Esophagus squamous epithelium (tissue), 5 donors: ENCODE results near the gene SKA2. TPM values are rescaled to one million over a fixed set of nuclear protein-coding genes. Genes with fewer than 3 reads are reported as not detected.

ENCODE experiments used
- DNase-seq: peaks from one replicate; lab custom pipeline; 2025; lab: John Stamatoyannopoulos, UW
- H3K27ac ChIP-seq, 4 donors: fragments of 200-600 bp; sonication (generic); one replicate each; pipeline ENCODE4 v1.5.1; 2016 to 2019; ENCODE audit warnings: mild to moderate bottlenecking in 1 of 4
- H3K27me3 ChIP-seq, 4 donors: fragments of 200-600 bp; sonication (generic); 1 replicate in 3 of 4; 2 replicates in 1 of 4; pipeline versions ENCODE4 v1.5.1 to v1.6.0; 2017 to 2021; ENCODE audit warnings: antibody characterized with exemption in 1 of 4
- H3K36me3 ChIP-seq, 3 donors: fragments of 200-600 bp; sonication (generic); one replicate each; pipeline ENCODE4 v1.5.1; 2016 to 2019
- H3K4me1 ChIP-seq, 3 donors: fragments of 200-600 bp; sonication (generic); one replicate each; pipeline ENCODE4 v1.5.1; 2017 to 2019
- H3K4me3 ChIP-seq, 4 donors: fragments of 200-600 bp; sonication (generic); 1 replicate in 3 of 4; 2 replicates in 1 of 4; pipeline ENCODE4 v1.5.1; 2016 to 2019; ENCODE audit warnings: mild to moderate bottlenecking in 2 of 4, moderate library complexity in 1 of 4
- H3K9me3 ChIP-seq, 3 donors: fragments of 200-600 bp; sonication (generic); one replicate each; pipeline ENCODE4 v1.5.1; 2016 to 2019
- CTCF ChIP-seq, 6 experiments: fragments of 450-650 bp in 4 of 6; fragments of 200-600 bp in 2 of 6; sonication (generic) in 2 of 6; IDR thresholded peaks; one replicate each; pipeline ENCODE4 v1.5.1; 2016 to 2019; ENCODE audit warnings: antibody characterized with exemption in 6 of 6, mild to moderate bottlenecking in 4 of 6, moderate library complexity in 4 of 6
- POLR2A ChIP-seq, 4 donors: fragments of 450-650 bp; IDR thresholded peaks; one replicate each; pipeline ENCODE4 v1.6.1; 2017; ENCODE audit warnings: antibody characterized with exemption in 4 of 4, mild to moderate bottlenecking in 4 of 4, moderate library complexity in 3 of 4
- WGBS, 2 donors: methylation state at CpG; one replicate each; pipeline ENCODE4 v1.1.5; 2018; 5-methylcytosine and 5-hydroxymethylcytosine counted together
- intact Hi-C: fragments of 100-400 bp; cut with DNase I; formaldehyde crosslinking; loops from one replicate; pipeline ENCODE4 v1.15.0; 2022
- total RNA-seq, 4 donors: library from RNA; depleted of rRNA; stranded (reverse); fragments of >200 nt; gene quantifications; one replicate each; pipeline ENCODE4 v1.1.0, GENCODE V29; 2016
- donor health status: DM: yes; HTN: yes; CAD: no.

Gene SKA2
- total RNA-seq, 4 donors from 2014 or later: 12.5 to 57.2 (median 37.6) TPM

- intact Hi-C loops: loop anchor here (10.0 kb wide), 1 partner anchor 50 kb away; the partner anchor contains the start of gene TRIM37
- Histone ChIP-seq H3K4me1 (peaks cover 4 to 79% (median 15%) of the 10 kb centered on the region in 3 donors), H3K27me3 (no peaks in the 10 kb centered on the region), H3K4me3 (peak overlapping the region; percentile 69 to 88 (median 76)), H3K36me3 (no peaks in the 10 kb centered on the region), H3K27ac (peak overlapping the region; percentile 84 to 94 (median 94)), H3K9me3 (no peaks in the 10 kb centered on the region)
- WGBS, 2 donors: 0 to 1% methylated on average over 25 of the region's 25 CpGs
- TF ChIP-seq CTCF (IDR thresholded peaks at IDR 0.05): no peak
- TF ChIP-seq POLR2A (IDR thresholded peaks at IDR 0.05): no peak
- no peak for DNase-seq
These were observed 680 bp downstream of the SKA2 start for GRCh38 chr17:59154292-59154720.

- Histone ChIP-seq H3K4me3 (peak overlapping the region in 1 of 4 donors; percentile 88), H3K4me1 (peaks cover 4 to 73% (median 15%) of the 10 kb centered on the region in 3 donors), H3K36me3 (no peaks in the 10 kb centered on the region), H3K9me3 (no peaks in the 10 kb centered on the region), H3K27me3 (no peaks in the 10 kb centered on the region), H3K27ac (peak overlapping the region in 2 of 4 donors; percentile 93 to 94)
- intact Hi-C loops: loop anchor here (10.0 kb wide), 1 partner anchor 48 kb away; the partner anchor contains the start of gene TRIM37
- DNase-seq: no peak
- TF ChIP-seq CTCF (IDR thresholded peaks at IDR 0.05) (no peak), POLR2A (IDR thresholded peaks at IDR 0.05) (no peak)
- 44 to 55% methylated on average over 1 of the region's 1 CpG for WGBS, 2 donors
These were observed 2.1 kb downstream of the SKA2 start for GRCh38 chr17:59152925-59153324.

- Histone ChIP-seq H3K4me1 (peaks cover 4 to 59% (median 15%) of the 10 kb centered on the region in 3 donors), H3K9me3 (no peaks in the 10 kb centered on the region), H3K4me3 (no peak overlapping the region), H3K27me3 (no peaks in the 10 kb centered on the region), H3K27ac (peak overlapping the region in 1 of 4 donors; percentile 23), H3K36me3 (no peaks in the 10 kb centered on the region)
- no peak for TF ChIP-seq CTCF (IDR thresholded peaks at IDR 0.05)
- no peak for TF ChIP-seq POLR2A (IDR thresholded peaks at IDR 0.05)
- DNase-seq: no peak
- intact Hi-C loops: loop anchor here (10.0 kb wide), 1 partner anchor 47 kb away; the partner anchor contains the start of gene TRIM37
- WGBS, 2 donors: 65 to 78% methylated on average over 1 of the region's 1 CpG
These were observed 3.4 kb downstream of the SKA2 start for GRCh38 chr17:59151591-59151990.

- intact Hi-C loops: loop anchor here (10.0 kb wide), 1 partner anchor 46 kb away; the partner anchor contains the start of gene TRIM37
- no peaks in the 10 kb centered on the region for H3K36me3 ChIP-seq
- H3K4me3 ChIP-seq: no peak overlapping the region
- no peaks in the 10 kb centered on the region for H3K9me3 ChIP-seq
- TF ChIP-seq CTCF (IDR thresholded peaks at IDR 0.05): no peak
- no peak for TF ChIP-seq POLR2A (IDR thresholded peaks at IDR 0.05)
- peaks cover 4 to 54% (median 12%) of the 10 kb centered on the region in 3 donors for H3K4me1 ChIP-seq
- H3K27ac ChIP-seq: no peak overlapping the region
- WGBS, 2 donors: 53 to 67% methylated on average over 5 of the region's 5 CpGs
- DNase-seq: no peak
- H3K27me3 ChIP-seq: no peaks in the 10 kb centered on the region
These were observed 4.0 kb downstream of the SKA2 start for GRCh38 chr17:59151006-59151405.

GRCh38 chr17:59149841-59150511 is 5.0 kb downstream of the SKA2 start:
- WGBS, 2 donors: 77 to 80% methylated on average over 5 of the region's 5 CpGs
- H3K27me3 ChIP-seq: no peaks in the 10 kb centered on the region
- intact Hi-C loops: loop anchor here (10.0 kb wide), 1 partner anchor 45 kb away; the partner anchor contains the start of gene TRIM37

More at GRCh38 chr17:59149841-59150511, 5.0 kb downstream of the SKA2 start:
- DNase-seq: no peak
- Histone ChIP-seq H3K4me1 (peaks cover 0 to 49% (median 8%) of the 10 kb centered on the region in 3 donors), H3K27ac (no peak overlapping the region), H3K9me3 (no peaks in the 10 kb centered on the region), H3K4me3 (no peak overlapping the region), H3K36me3 (no peaks in the 10 kb centered on the region)
- TF ChIP-seq POLR2A (IDR thresholded peaks at IDR 0.05) (no peak), CTCF (IDR thresholded peaks at IDR 0.05) (no peak)
